ENCODE data around the gene NPHP4.

DNA sequence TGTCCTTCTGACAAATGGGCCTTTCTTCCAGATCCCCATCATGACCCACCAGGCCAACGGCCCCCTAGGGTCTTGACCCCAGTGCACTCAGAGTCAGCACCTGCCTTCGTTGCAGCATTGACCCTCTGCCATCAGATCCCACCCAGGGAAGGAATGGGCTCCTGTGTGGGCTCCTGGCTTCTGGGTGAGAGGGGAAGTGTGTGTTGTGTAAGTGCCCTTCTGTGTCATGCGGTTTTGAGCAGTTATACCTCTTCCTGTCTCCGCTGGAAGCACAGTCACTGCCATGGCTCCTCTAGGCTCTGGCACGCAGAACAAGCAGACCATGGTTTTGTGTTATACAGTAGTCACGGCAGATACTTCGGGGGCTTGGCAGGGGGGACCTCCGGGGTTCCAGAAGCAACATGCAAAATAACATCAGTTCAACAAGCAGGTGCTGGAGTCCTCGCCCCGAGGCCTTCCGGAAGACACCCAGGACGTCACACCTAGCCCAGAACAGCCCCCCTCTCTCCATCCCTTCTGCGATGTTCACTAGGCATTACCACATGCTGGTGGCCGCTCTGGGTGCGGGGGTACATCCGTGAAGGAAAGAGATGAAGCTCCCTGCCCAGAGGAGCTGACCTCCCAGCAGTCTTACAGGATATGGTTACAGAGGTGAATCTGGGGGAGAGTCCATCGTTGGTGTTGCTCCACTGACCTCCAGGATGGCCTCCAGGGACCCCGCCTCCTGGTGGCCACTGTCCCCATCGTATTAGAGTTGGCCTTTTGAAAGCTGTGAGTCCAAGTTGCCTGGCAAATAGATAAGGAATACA, 36.0 kb upstream of the NPHP4 start:
- TF ChIP-seq, protein P1, sequence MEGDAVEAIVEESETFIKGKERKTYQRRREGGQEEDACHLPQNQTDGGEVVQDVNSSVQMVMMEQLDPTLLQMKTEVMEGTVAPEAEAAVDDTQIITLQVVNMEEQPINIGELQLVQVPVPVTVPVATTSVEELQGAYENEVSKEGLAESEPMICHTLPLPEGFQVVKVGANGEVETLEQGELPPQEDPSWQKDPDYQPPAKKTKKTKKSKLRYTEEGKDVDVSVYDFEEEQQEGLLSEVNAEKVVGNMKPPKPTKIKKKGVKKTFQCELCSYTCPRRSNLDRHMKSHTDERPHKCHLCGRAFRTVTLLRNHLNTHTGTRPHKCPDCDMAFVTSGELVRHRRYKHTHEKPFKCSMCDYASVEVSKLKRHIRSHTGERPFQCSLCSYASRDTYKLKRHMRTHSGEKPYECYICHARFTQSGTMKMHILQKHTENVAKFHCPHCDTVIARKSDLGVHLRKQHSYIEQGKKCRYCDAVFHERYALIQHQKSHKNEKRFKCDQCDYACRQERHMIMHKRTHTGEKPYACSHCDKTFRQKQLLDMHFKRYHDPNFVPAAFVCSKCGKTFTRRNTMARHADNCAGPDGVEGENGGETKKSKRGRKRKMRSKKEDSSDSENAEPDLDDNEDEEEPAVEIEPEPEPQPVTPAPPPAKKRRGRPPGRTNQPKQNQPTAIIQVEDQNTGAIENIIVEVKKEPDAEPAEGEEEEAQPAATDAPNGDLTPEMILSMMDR (IDR thresholded peaks at IDR 0.05): no peak
- TF ChIP-seq POLR2A (IDR thresholded peaks at IDR 0.05): peak; percentile 26

All from right lobe of liver (tissue), 4 donors.